Transverse colon (tissue), 4 donors: ENCODE data around the gene NWD2. TPM values are rescaled to one million over a fixed set of nuclear protein-coding genes. Genes with fewer than 3 reads are reported as not detected.

ENCODE experiments used
- DNase-seq: peaks from one replicate; pipeline ENCODE4 v3.0.0-alpha.2; 2019
- H3K27ac ChIP-seq, 4 donors: fragments of 200-600 bp; sonication (generic); 2 replicates each; pipeline ENCODE4 v1.5.1; 2016 to 2018; ENCODE audit warnings: inconsistent platforms in 4 of 4
- H3K27me3 ChIP-seq: fragments of 200-600 bp; sonication (generic); 2 replicates; pipeline ENCODE4 v1.5.1; 2017; ENCODE audit warnings: inconsistent platforms
- H3K36me3 ChIP-seq, 4 donors: fragments of 200-600 bp; sonication (generic); 2 replicates each; pipeline ENCODE4 v1.5.1; 2017 to 2019; ENCODE audit warnings: inconsistent platforms in 4 of 4
- H3K4me1 ChIP-seq, 4 donors: fragments of 200-600 bp; sonication (generic); 2 replicates each; pipeline ENCODE4 v1.5.1; 2017 to 2020; ENCODE audit warnings: inconsistent platforms in 4 of 4
- H3K4me3 ChIP-seq, 4 donors: fragments of 200-600 bp; sonication (generic); 1 replicate in 1 of 4; 2 replicates in 3 of 4; pipeline versions ENCODE4 v1.5.1 to v1.6.1; 2017 to 2019; ENCODE audit warnings: inconsistent platforms in 4 of 4
- H3K9me3 ChIP-seq, 2 donors: fragments of 200-600 bp; sonication (generic); 2 replicates each; pipeline ENCODE4 v1.5.1; 2017 to 2019; ENCODE audit warnings: inconsistent platforms in 2 of 2
- EP300 ChIP-seq: sonication (generic); formaldehyde crosslinking; IDR thresholded peaks from one replicate; pipeline ENCODE4 v1.6.1; 2017; ENCODE audit warnings: antibody characterized with exemption, low read depth
- POLR2A ChIP-seq: fragments of 450-650 bp; IDR thresholded peaks from one replicate; pipeline ENCODE4 v1.6.1; 2016; ENCODE audit warnings: antibody characterized with exemption, mild to moderate bottlenecking, moderate library complexity
- POLR2AphosphoS5 ChIP-seq, 3 donors: sonication (generic); formaldehyde crosslinking; IDR thresholded peaks; one replicate each; pipeline ENCODE4 v1.6.1; 2016; ENCODE audit warnings: antibody characterized with exemption in 3 of 3
- WGBS, 2 donors: methylation state at CpG; one replicate each; pipeline ENCODE4 v1.1.5; 2018; ENCODE audit warnings: low coverage in 1 of 2; 5-methylcytosine and 5-hydroxymethylcytosine counted together
- in situ Hi-C, 4 donors: fragments of 200-750 bp; cut with MboI; loops; one replicate each; pipeline versions ENCODE4 v1.15.0 to v1.15.1; 2017; ENCODE audit warnings: low sequenced_read_pairs in 3 of 4, low pct_ligation_motif_present in 1 of 4, low pct_unique_long_range_greater_than_20kb in 1 of 4
- intact Hi-C: fragments of 100-400 bp; cut with DNase I; formaldehyde crosslinking; loops from one replicate; pipeline ENCODE4 v1.15.1; 2023; ENCODE audit warnings: low total_unique reads
- total RNA-seq, 4 donors: library from RNA; depleted of rRNA; stranded (reverse); fragments of >200 nt; gene quantifications; one replicate each; pipeline ENCODE4 v1.1.0, GENCODE V29; 2016
- TF ChIP-seq, protein P1 (sequence below), 5 experiments: fragments of 200-600 bp in 3 of 5; fragments of 450-650 bp in 2 of 5; sonication (generic) in 3 of 5; IDR thresholded peaks; 1 replicate in 2 of 5; 2 replicates in 3 of 5; pipeline ENCODE4 v1.5.1; 2016 to 2017; ENCODE audit warnings: antibody characterized with exemption in 5 of 5, inconsistent platforms in 3 of 5, mild to moderate bottlenecking in 2 of 5, moderate library complexity in 1 of 5

The NWD2 gene
- total RNA-seq, 4 donors from 2014 or later, result 0.48 to 0.55 TPM; not detected in 2

DNA sequence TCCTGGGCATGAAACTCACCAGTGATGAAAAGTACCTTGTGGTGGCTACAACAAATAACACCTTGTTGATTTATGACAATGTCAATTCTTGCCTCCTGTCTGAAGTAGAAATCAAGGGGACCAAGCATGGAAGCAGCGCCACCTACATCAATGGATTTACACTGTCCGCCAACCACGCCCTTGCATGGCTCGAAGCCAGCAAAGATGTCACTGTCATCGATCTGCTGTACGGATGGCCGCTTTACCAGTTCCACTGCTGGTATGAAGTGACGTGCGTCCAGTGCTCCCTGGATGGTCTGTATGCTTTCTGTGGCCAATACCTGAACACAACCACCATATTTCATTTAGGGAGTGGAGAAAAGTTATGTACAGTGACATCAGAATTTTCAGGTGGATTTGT lies 200.5 kb downstream of the NWD2 start:
- H3K4me3 ChIP-seq, result no peak overlapping the region
- H3K27me3 ChIP-seq, result no peaks in the 10 kb centered on the region
- no peak for TF ChIP-seq EP300
- in situ Hi-C loops, result no loop called here
- H3K9me3 ChIP-seq, result no peaks in the 10 kb centered on the region
- intact Hi-C loops, result no loop called here
- WGBS, 2 donors, result 99% methylated on average over 9 of the region's 9 CpGs; no CpG with 5 or more reads in 1 of the 2 donors
- DNase-seq, result no peak
- H3K27ac ChIP-seq, result no peak overlapping the region
- H3K36me3 ChIP-seq, result no peaks in the 10 kb centered on the region
- peaks cover 0 to 15% (median 7%) of the 10 kb centered on the region in 4 donors for H3K4me1 ChIP-seq

DNA sequence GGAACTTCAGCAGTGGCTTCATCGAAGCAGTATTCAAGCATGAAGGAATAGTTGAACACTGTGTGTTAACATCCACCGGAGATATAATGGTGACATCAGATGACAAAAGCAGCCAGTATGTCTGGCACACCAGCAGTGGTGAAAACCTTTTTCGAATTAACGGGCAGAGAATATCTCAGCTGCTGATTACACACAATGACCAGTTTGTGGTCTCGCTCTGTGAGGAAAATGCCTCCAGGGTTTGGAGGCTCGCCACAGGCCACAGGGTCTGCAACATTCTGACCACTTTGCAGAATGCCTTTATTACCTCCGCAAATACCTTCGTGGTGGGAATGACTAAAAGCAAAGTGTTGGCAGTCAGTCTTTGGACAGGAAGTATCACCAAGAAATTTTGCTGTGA lies 201.5 kb downstream of the NWD2 start:
- 91 to 93% methylated on average over 3 to 8 of the region's 8 CpGs for WGBS, 2 donors
- H3K36me3 ChIP-seq, result no peaks in the 10 kb centered on the region
- no peak overlapping the region for H3K27ac ChIP-seq
- H3K4me3 ChIP-seq, result no peak overlapping the region
- in situ Hi-C loops (no loop called here), intact Hi-C loops (no loop called here)
- H3K4me1 ChIP-seq, result peaks cover 0 to 8% (median 7%) of the 10 kb centered on the region in 4 donors
- no peak for TF ChIP-seq EP300
- TF ChIP-seq, protein P1, sequence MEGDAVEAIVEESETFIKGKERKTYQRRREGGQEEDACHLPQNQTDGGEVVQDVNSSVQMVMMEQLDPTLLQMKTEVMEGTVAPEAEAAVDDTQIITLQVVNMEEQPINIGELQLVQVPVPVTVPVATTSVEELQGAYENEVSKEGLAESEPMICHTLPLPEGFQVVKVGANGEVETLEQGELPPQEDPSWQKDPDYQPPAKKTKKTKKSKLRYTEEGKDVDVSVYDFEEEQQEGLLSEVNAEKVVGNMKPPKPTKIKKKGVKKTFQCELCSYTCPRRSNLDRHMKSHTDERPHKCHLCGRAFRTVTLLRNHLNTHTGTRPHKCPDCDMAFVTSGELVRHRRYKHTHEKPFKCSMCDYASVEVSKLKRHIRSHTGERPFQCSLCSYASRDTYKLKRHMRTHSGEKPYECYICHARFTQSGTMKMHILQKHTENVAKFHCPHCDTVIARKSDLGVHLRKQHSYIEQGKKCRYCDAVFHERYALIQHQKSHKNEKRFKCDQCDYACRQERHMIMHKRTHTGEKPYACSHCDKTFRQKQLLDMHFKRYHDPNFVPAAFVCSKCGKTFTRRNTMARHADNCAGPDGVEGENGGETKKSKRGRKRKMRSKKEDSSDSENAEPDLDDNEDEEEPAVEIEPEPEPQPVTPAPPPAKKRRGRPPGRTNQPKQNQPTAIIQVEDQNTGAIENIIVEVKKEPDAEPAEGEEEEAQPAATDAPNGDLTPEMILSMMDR (IDR thresholded peaks at IDR 0.05), result no peak
- TF ChIP-seq POLR2A, result no peak
- H3K27me3 ChIP-seq, result peaks cover 3% of the 10 kb centered on the region
- DNase-seq, result no peak
- no peaks in the 10 kb centered on the region for H3K9me3 ChIP-seq

DNA sequence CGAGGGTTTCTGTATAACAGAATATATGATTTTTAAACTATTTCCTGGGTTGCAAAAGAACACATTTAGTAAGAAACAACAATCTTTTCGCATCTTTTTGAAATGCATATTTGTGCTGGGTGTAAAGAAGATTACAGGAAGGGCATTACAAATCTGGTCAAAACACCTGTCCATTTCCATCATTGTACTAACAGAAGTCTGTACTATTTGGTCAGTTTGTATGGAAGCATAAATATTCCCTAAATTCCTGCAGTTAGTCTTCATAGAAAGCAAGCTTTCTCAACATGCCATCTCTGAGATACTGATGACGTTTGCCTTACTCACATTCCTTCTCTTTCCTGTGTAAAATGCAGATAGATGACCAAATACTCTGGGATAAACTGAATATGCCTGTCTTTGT lies 203.3 kb downstream of the NWD2 start:
- TF ChIP-seq, protein P1 (IDR thresholded peaks at IDR 0.05), result no peak
- no peak for TF ChIP-seq EP300
- in situ Hi-C loops, result no loop called here
- Histone ChIP-seq H3K27me3 (peaks cover 3% of the 10 kb centered on the region), H3K36me3 (no peaks in the 10 kb centered on the region), H3K9me3 (no peaks in the 10 kb centered on the region), H3K27ac (no peak overlapping the region), H3K4me1 (peaks cover 0 to under 1% (median 0%) of the 10 kb centered on the region in 4 donors), H3K4me3 (no peak overlapping the region)
- intact Hi-C loops, result no loop called here
- WGBS, 2 donors, result 69% methylated on average over 2 to 3 of the region's 3 CpGs
- DNase-seq, result no peak

DNA sequence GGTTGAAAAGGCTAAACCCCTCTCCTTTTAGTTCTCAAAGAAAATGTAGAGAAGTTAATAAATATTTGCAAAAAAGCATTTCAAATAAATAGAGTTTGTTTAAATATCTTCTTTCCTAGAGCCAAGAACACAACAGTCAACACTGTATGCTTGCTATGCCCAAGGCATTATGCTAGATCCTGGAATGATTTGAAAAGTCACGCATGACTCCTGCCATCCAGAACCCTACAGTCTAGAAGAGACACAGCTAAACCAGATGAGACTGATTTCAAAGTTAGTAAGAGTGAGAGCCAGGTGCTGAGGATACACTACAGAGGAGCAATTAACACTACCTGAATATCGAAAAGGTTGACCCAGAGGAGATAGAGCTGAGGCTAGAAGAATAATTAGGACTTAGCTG lies 205.8 kb downstream of the NWD2 start:
- H3K4me1 ChIP-seq, result peaks cover 0 to 7% (median 5%) of the 10 kb centered on the region in 4 donors
- no peaks in the 10 kb centered on the region for H3K36me3 ChIP-seq
- intact Hi-C loops, result no loop called here
- no peak for DNase-seq
- H3K27ac ChIP-seq, result no peak overlapping the region
- H3K9me3 ChIP-seq, result no peaks in the 10 kb centered on the region
- H3K27me3 ChIP-seq, result peaks cover 18% of the 10 kb centered on the region
- no peak for TF ChIP-seq POLR2AphosphoS5 (IDR thresholded peaks at IDR 0.05)
- 94% methylated on average over 2 of the region's 2 CpGs for WGBS, 2 donors
- no peak overlapping the region for H3K4me3 ChIP-seq
- in situ Hi-C loops, result loop anchor here in 1 of 4 donors (10.0 kb wide), 1 partner anchor 114 kb away; no protein-coding TSS in a partner anchor

DNA sequence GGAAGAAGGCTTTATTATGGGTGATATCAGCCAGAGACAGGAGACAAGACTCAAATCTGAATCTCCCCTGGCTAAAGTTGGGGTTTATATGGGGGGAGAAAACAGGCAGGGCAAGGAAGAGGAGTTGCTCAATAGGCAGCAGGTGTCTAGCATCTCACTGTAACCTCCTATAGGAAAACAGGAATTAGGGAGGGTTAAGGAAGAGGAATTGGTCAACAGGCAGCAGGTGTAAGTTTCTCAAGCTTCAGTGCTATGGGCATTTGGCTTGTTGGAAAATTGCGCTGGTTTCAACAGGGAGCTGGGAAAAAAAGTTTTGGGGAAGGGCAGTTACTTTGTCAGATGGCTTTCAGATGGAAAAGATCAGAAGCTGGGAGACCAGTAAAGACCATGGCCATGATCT lies 206.4 kb downstream of the NWD2 start:
- intact Hi-C loops, result no loop called here
- in situ Hi-C loops, result loop anchor here in 1 of 4 donors (10.0 kb wide), 1 partner anchor 114 kb away; no protein-coding TSS in a partner anchor
- H3K4me1 ChIP-seq, result peaks cover 0 to 7% (median 5%) of the 10 kb centered on the region in 4 donors
- peaks cover 24% of the 10 kb centered on the region for H3K27me3 ChIP-seq
- TF ChIP-seq EP300, result no peak
- TF ChIP-seq POLR2A, result no peak
- no peak for TF ChIP-seq POLR2AphosphoS5 (IDR thresholded peaks at IDR 0.05)
- TF ChIP-seq, protein P1 (IDR thresholded peaks at IDR 0.05), result no peak
- 93 to 100% methylated on average over 1 of the region's 1 CpG for WGBS, 2 donors
- no peak overlapping the region for H3K27ac ChIP-seq
- DNase-seq, result no peak
- H3K36me3 ChIP-seq, result no peaks in the 10 kb centered on the region
- no peaks in the 10 kb centered on the region for H3K9me3 ChIP-seq
- H3K4me3 ChIP-seq, result no peak overlapping the region
